Activated CD4-positive, alpha-beta T cell treated with anti-CD3 and anti-CD28 coated beads, Interleukin-2, amount 10 ng/mL, durations not matched to agents 7 days and 5 days (primary cell): ENCODE results near the gene APBB1IP. TPM values are rescaled to one million over a fixed set of nuclear protein-coding genes. Genes with fewer than 3 reads are reported as not detected.
"Not testable (repeated sequence)": the region's sequence is repeated elsewhere in the genome, so short reads cannot be mapped to it uniquely, and the experiment has no call there.

Source experiments
- CTCF ChIA-PET: fragments of 350-600 bp; sonication (Branson Sonifier 250); formaldehyde crosslinking; loops from one replicate; lab custom pipeline; 2021; ENCODE audit warnings: antibody characterized with exemption; lab: Charles Lee
- POLR2A ChIA-PET: fragments of 350-600 bp; sonication (Branson Sonifier 250); formaldehyde crosslinking; loops from one replicate; lab custom pipeline; 2021; ENCODE audit warnings: antibody characterized with exemption; lab: Charles Lee
- DNase-seq: peaks from one replicate; pipeline ENCODE4 v3.0.0-alpha.2; 2020
- H3K27ac Mint-ChIP-seq: one replicate; pipeline ENCODE4 v1.8.0; 2021; ENCODE audit warnings: mild to moderate bottlenecking, moderate library complexity, mixed read lengths
- H3K27me3 Mint-ChIP-seq: one replicate; pipeline ENCODE4 v1.8.0; 2021; ENCODE audit warnings: mixed read lengths
- H3K36me3 Mint-ChIP-seq: one replicate; pipeline ENCODE4 v1.8.0; 2021; ENCODE audit warnings: low read depth, mixed read lengths
- H3K4me1 Mint-ChIP-seq: one replicate; pipeline ENCODE4 v1.8.0; 2021; ENCODE audit warnings: mixed read lengths
- H3K4me3 Mint-ChIP-seq: one replicate; pipeline ENCODE4 v1.8.0; 2021; ENCODE audit warnings: mild to moderate bottlenecking, moderate library complexity, mixed read lengths
- H3K9me3 Mint-ChIP-seq: one replicate; pipeline ENCODE4 v1.8.0; 2021; ENCODE audit warnings: mixed read lengths
- total RNA-seq, 2 experiments: library from RNA; stranded (reverse); gene quantifications; one replicate each; pipeline ENCODE4 v1.2.3, GENCODE V29; 2021

Gene APBB1IP
- 10 to 100 TPM; 78.4 to 92.2 TPM for total RNA-seq

- Mint-ChIP-seq H3K4me1 (peaks cover 43% of the 10 kb centered on the region), H3K27me3 (no peaks in the 10 kb centered on the region), H3K36me3 (peaks cover 31% of the 10 kb centered on the region), H3K27ac (peak within 1 kb of the TSS; percentile 92), H3K4me3 (peak within 1 kb of the TSS; percentile 94), H3K9me3 (peaks cover 7% of the 10 kb centered on the region)
- ChIA-PET CTCF (interaction anchor here (0.6 to 1.0 kb wide), 2 partner anchors 102 to 117 kb away, joined by 3 to 4 read pairs; no protein-coding TSS in a partner anchor), POLR2A (no interaction called here)
- DNase-seq: peak; percentile 57
Observed at GRCh38 chr10:26437637-26438461, at the start of gene APBB1IP. Gene APBB1IP (plus strand): TSS chr10:26438341. CDS start chr10:26492327, 53,986 bp downstream.

- Mint-ChIP-seq H3K27ac (no peak overlapping the region), H3K9me3 (peaks cover 3% of the 10 kb centered on the region), H3K4me3 (no peak overlapping the region), H3K36me3 (no peaks in the 10 kb centered on the region), H3K27me3 (peaks cover 10% of the 10 kb centered on the region), H3K4me1 (peaks cover 5% of the 10 kb centered on the region)
- ChIA-PET CTCF (no interaction called here), POLR2A (no interaction called here)
- DNase-seq: no peak
Observed at GRCh38 chr10:26389533-26389932, 48.6 kb upstream of the APBB1IP start.

DNA sequence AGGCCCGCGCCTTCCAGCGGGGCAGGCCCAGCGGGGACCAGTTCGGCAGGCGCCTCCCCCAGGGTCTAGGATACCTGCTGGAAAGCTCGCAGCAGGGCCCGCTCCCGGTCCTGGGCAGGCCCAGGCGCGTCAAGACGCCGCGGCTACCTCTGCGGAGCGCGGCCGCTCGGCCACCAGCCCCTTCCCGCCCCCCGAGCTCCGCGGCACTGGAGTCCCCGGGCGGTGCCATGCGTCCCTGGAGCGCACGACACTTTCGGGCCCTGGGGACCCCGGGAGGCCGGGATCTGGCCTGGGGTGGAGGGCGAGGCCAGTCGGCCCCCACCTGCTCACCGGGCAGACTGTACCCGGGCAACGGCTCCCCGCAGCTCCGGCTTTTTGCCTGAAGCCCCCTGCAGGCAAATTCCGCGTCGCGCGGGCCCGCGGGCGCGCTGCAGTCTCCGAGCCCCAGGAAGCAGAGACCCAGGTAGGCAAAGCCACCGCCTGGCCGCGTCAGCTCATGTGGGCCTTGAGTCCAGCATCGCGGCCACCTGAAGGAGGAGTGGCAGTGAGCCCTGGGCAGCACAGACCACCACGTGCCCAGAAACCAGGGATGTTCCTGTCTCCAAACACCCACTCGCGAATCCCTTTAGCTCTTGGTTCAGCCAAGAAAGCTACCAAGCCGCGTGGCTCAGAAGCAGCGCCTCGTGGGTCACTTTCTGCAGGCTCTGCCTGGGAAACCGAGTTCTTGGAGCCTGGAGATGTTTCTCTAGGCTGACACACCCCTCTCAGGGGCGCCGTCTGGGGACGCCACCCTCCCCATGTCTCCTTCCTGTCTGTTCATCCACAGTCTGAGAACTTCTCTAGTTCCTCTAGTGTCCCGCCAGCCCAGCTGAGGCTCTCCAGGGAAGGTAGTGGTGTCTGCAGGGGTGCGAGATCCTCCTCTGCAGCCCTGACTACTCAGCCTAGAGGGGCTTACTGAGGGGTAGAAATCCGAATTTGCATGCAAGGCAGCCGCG is 46.1 kb upstream of the APBB1IP start:
- H3K4me3 Mint-ChIP-seq: no peak overlapping the region
- no peaks in the 10 kb centered on the region for H3K36me3 Mint-ChIP-seq
- DNase-seq: no peak
- H3K27me3 Mint-ChIP-seq: peaks cover 10% of the 10 kb centered on the region
- ChIA-PET POLR2A (no interaction called here), CTCF (no interaction called here)
- H3K9me3 Mint-ChIP-seq: peaks cover 3% of the 10 kb centered on the region
- no peak overlapping the region for H3K27ac Mint-ChIP-seq
- H3K4me1 Mint-ChIP-seq: peaks cover 5% of the 10 kb centered on the region

GRCh38 chr10:26398353-26398752 is 39.8 kb upstream of the APBB1IP start:
- H3K36me3 Mint-ChIP-seq, CTCF ChIA-PET, H3K27ac Mint-ChIP-seq, H3K9me3 Mint-ChIP-seq, POLR2A ChIA-PET, H3K27me3 Mint-ChIP-seq, H3K4me3 Mint-ChIP-seq, DNase-seq, H3K4me1 Mint-ChIP-seq: not testable (repeated sequence)

- Mint-ChIP-seq H3K27me3 (peaks cover 4% of the 10 kb centered on the region), H3K27ac (no peak overlapping the region), H3K4me1 (no peaks in the 10 kb centered on the region), H3K9me3 (no peaks in the 10 kb centered on the region), H3K36me3 (no peaks in the 10 kb centered on the region), H3K4me3 (no peak overlapping the region)
- no peak for DNase-seq
- CTCF ChIA-PET: interaction anchor here (0.7 kb wide), 1 partner anchor 73 kb away, joined by 4 read pairs; no protein-coding TSS in a partner anchor
- POLR2A ChIA-PET: no interaction called here
Observed at GRCh38 chr10:26407406-26407969, 30.7 kb upstream of the APBB1IP start.

DNA sequence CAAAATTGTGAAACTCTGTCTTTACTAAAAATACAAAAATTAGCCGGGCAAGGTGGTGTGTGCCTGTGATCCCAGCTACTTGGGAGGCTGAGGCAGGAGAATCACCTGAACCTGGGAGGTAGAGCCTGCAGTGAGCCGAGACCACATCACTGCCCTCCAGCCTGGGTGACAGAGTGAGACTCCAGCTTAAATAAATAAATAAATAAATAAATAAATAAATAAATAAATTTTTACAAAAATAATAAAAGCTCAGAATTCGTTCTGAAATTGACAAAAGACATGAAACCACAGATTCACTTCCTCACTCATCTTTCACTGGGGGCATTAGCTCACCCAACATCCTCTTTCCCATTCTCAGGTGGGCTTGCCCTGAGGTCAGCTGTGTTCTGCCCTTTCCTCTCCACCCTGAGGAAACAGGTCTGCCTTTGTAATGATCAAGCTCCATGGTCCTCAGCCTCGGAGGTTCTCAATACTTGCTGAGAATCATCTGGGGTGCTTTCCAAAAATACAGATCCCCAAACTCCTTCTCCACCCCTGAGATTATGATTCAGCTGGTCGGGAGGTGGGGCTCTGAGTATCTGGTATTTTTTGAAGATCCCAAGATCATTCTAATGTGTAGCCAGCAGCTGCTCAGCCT is 29.2 kb upstream of the APBB1IP start:
- no peak overlapping the region for H3K4me3 Mint-ChIP-seq
- no peaks in the 10 kb centered on the region for H3K9me3 Mint-ChIP-seq
- peaks cover 4% of the 10 kb centered on the region for H3K27me3 Mint-ChIP-seq
- CTCF ChIA-PET: interaction anchor here (0.5 kb wide), 1 partner anchor 505 kb away, joined by 4 read pairs; no protein-coding TSS in a partner anchor
- no peak overlapping the region for H3K27ac Mint-ChIP-seq
- POLR2A ChIA-PET: interaction anchor here (0.6 kb wide), 1 partner anchor 147 kb away, joined by 3 read pairs; no protein-coding TSS in a partner anchor
- no peak for DNase-seq
- H3K4me1 Mint-ChIP-seq: no peaks in the 10 kb centered on the region
- H3K36me3 Mint-ChIP-seq: no peaks in the 10 kb centered on the region

GRCh38 chr10:26410356-26410755 is 27.8 kb upstream of the APBB1IP start:
- Mint-ChIP-seq H3K27me3 (peaks cover 2% of the 10 kb centered on the region), H3K9me3 (no peaks in the 10 kb centered on the region), H3K36me3 (no peaks in the 10 kb centered on the region), H3K4me1 (no peaks in the 10 kb centered on the region), H3K4me3 (no peak overlapping the region), H3K27ac (no peak overlapping the region)
- no peak for DNase-seq
- CTCF ChIA-PET: interaction anchor here (0.5 to 1.2 kb wide), 2 partner anchors 13 to 25 kb away, joined by 3 read pairs; no protein-coding TSS in a partner anchor
- POLR2A ChIA-PET: no interaction called here

- H3K27ac Mint-ChIP-seq: no peak overlapping the region
- H3K4me1 Mint-ChIP-seq: no peaks in the 10 kb centered on the region
- no peak for DNase-seq
- no peak overlapping the region for H3K4me3 Mint-ChIP-seq
- POLR2A ChIA-PET: no interaction called here
- peaks cover 6% of the 10 kb centered on the region for H3K27me3 Mint-ChIP-seq
- H3K9me3 Mint-ChIP-seq: no peaks in the 10 kb centered on the region
- no peaks in the 10 kb centered on the region for H3K36me3 Mint-ChIP-seq
- CTCF ChIA-PET: interaction anchor here (1.2 to 1.4 kb wide), 2 partner anchors 11 to 18 kb away, joined by 3 to 6 read pairs; no protein-coding TSS in a partner anchor
Observed at GRCh38 chr10:26412932-26413331, 25.2 kb upstream of the APBB1IP start.

GRCh38 chr10:26413375-26413774 is 24.8 kb upstream of the APBB1IP start:
- CTCF ChIA-PET: interaction anchor here (1.2 to 1.4 kb wide), 2 partner anchors 12 to 19 kb away, joined by 3 to 6 read pairs; no protein-coding TSS in a partner anchor
- no peaks in the 10 kb centered on the region for H3K9me3 Mint-ChIP-seq
- POLR2A ChIA-PET: no interaction called here
- no peak overlapping the region for H3K4me3 Mint-ChIP-seq
- H3K27ac Mint-ChIP-seq: no peak overlapping the region
- no peaks in the 10 kb centered on the region for H3K36me3 Mint-ChIP-seq
- peaks cover 6% of the 10 kb centered on the region for H3K27me3 Mint-ChIP-seq
- no peaks in the 10 kb centered on the region for H3K4me1 Mint-ChIP-seq
- DNase-seq: no peak

- H3K36me3 Mint-ChIP-seq: no peaks in the 10 kb centered on the region
- H3K4me3 Mint-ChIP-seq: no peak overlapping the region
- no peak for DNase-seq
- H3K4me1 Mint-ChIP-seq: no peaks in the 10 kb centered on the region
- H3K27ac Mint-ChIP-seq: no peak overlapping the region
- H3K27me3 Mint-ChIP-seq: peaks cover 6% of the 10 kb centered on the region
- CTCF ChIA-PET: interaction anchor here (1.1 kb wide), 1 partner anchor 8 kb away, joined by 3 read pairs; no protein-coding TSS in a partner anchor
- POLR2A ChIA-PET: no interaction called here
- no peaks in the 10 kb centered on the region for H3K9me3 Mint-ChIP-seq
Observed at GRCh38 chr10:26417136-26417535, 21.0 kb upstream of the APBB1IP start.

DNA sequence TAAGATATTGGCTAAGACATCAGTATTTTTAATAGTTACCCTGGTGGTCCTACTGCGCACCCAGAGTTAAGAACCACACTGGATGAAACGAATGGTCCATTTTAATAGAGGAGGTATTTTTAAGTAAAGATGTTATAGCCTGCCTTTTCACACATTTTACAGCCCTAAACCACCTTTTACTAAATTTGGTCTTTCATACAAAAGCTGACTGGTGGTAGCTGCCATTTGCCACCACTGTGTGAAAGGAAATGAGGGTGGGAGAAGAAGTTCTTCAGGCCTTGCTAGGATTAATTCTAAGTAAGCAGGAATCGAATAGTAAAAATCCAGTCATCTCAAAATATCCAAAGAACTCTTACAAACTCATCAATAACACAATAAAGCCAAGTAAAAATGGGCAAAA is 15.2 kb upstream of the APBB1IP start:
- CTCF ChIA-PET: no interaction called here
- Mint-ChIP-seq H3K4me1 (no peaks in the 10 kb centered on the region), H3K27ac (no peak overlapping the region), H3K4me3 (no peak overlapping the region), H3K9me3 (peaks cover 6% of the 10 kb centered on the region), H3K36me3 (no peaks in the 10 kb centered on the region), H3K27me3 (no peaks in the 10 kb centered on the region)
- no peak for DNase-seq
- POLR2A ChIA-PET: no interaction called here

DNA sequence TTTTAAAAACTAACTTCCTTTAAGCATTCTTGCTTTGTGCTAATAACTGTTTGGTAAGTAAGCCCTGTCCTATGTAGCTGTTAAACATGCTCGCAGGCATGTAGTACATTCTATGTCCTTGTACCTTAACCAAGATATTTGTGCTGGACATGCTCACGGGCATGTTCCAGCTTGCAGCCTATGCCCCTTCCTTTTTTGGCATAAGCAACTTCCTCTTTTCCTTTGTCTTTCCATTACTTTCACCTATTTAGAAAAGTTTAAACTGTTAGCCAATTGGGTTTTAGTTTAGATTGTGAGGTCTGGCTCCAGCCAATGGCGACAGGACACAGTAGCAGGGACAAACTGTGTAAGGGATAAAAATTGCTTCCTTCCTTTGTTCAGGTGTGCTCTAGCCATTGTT is 14.4 kb upstream of the APBB1IP start:
- H3K27ac Mint-ChIP-seq: no peak overlapping the region
- peaks cover 1% of the 10 kb centered on the region for H3K4me1 Mint-ChIP-seq
- ChIA-PET POLR2A (no interaction called here), CTCF (no interaction called here)
- no peak for DNase-seq
- H3K36me3 Mint-ChIP-seq: no peaks in the 10 kb centered on the region
- no peak overlapping the region for H3K4me3 Mint-ChIP-seq
- H3K9me3 Mint-ChIP-seq: peaks cover 6% of the 10 kb centered on the region
- no peaks in the 10 kb centered on the region for H3K27me3 Mint-ChIP-seq
